DMS 273 treated with DMSO at 0.1 percent for 48 hours (cell line): ENCODE data around the gene NRAP.

Experiments used
- DNase-seq: peaks from one replicate; lab custom pipeline; 2025; lab: John Stamatoyannopoulos, UW

Gene NRAP

DNA sequence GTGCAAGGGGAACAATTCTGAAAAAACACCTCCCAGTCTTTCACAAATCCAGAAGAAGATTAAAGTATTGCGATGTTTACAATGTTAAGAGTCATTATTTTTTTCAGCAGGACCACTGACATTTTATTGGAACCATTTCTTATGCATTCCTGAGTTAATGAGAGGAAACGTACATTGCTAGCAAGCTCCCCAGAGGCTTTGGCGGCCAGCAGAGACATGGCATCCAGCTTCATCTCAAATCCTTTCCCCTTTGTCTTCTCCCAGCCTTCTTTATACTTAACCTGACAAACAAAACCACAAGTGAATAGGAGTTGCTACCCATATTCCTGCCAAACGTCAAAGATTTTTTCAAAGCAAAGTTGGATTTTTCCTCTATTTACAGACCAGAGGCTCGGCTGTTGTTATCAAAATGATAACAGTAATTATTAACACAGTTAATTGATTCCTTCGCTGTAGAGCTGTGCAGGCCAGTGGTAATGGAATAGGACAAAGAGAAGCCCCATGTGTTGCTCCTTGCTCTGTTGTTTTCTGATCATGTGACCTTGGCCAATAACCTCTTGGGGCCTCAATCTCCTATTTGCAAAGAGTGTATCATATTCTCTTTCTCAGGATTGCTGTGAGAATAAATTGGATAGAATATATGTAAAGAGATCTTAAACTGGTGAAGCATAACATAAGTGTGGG, 32.0 kb downstream of the NRAP start:
- no peak for DNase-seq

GRCh38 chr10:113630929-113631533, 32.8 kb downstream of the NRAP start:
- DNase-seq: no peak

DNA sequence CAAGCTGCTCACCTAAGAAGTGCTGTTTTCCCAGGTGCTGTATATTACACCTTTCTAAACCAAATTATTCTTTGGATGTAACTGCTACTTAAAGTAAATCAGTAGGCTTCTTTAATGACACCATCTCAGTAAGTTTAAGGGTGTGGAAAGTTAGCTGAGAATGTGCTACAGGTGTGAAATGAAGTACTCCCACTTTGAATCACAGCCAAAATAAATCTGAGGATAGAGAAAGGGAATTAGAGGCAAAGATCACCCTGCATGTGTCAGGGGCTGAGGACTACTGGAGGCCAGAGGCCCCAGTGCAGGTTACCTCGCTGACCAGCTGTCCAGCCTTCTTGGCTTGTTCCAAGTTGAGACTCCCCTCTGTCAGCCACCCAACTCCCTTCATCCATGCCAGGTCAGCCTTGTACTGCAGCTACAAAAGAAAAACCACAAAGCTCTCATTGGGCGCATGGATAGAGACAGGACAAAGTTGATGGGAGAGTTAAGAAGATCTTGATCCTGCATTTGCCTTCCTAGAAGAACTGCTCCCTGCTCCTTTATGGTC, 35.2 kb downstream of the NRAP start:
- DNase-seq: no peak

- no peak for DNase-seq
Observed at GRCh38 chr10:113627836-113628235, 36.0 kb downstream of the NRAP start.

DNA sequence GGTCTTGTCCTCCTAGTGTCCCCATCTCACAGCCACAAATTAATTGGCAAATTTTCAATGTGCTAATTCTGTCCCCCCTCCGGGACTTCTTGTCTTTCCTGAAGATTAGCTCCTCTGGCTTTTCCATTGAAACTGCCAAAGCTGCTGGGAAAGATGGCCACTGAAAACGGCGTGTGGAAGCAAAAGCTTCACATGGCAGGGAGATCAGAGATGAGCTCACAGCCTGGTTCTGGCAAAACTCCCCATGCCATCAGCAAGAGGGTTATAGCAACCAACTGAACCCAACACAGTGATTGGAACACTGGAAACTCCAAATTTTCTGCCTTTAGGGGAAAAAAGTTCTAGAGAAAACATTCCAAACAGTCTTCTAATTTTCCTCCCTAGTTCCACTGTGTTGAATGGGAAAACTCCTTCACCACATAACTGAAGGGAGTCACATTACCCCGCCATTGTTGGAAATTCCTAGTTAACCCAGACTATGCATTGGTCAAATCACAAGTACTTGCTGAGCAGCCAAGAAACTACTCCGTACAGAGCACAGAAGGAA, 37.0 kb downstream of the NRAP start:
- no peak for DNase-seq

DNA sequence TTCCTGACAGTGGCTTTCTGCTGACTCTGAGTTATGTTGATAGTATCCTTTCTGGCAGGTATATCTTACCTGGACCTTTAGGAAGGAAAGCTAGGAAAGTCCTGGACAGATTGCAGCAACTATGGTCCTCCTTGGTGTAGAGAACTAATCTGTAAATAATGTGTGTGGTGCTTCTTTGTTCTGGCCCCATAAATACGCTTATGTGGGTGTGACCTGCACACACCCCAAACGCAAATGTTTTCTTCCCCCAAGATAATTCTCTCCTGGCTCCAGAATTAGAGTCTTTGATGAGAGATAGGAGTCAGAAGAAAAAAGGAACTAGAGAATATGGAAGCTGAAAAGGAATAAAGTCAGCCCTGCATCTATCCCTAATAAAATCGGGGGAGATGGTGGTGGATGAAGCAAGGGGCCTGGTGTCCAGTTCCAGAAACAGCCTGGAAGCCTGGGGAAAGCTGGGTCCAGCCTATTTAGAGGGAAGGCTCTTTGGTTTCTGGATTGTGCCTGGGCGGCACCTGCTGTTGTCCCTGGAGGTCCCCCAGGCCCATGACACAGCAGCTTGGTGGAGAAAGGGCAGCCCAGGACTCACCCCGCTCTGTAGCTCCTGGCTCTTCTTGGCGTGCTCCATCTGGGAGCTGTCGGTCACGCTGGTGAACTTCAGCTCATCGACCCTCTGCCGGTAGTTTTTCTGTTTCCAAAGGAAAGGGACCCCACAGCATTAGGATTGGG, 38.2 kb downstream of the NRAP start:
- no peak for DNase-seq

DNA sequence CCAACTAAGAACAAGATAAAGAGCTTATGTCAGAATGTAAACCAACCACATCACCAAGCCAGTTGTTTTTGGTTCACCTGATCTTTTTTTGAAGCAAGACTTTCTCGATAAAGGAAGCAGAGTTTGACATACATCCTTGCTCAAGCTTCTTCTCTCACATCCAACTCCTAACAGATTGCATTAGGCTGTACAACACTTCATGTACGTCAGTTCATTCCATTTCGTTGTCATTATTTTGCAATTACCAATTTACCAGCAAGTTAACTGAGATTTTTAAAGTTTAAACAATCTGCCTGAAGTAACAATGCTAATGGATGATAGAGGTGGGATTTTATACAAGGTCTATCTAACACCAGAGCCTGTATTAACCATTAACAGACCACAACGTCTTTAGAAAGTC, 41.0 kb downstream of the NRAP start:
- DNase-seq: no peak

- no peak for DNase-seq
Observed at GRCh38 chr10:113621799-113622198, 42.0 kb downstream of the NRAP start.

GRCh38 chr10:113620936-113621335, 42.9 kb downstream of the NRAP start:
- no peak for DNase-seq

GRCh38 chr10:113620511-113620910, 43.3 kb downstream of the NRAP start:
- no peak for DNase-seq

- no peak for DNase-seq
Observed at GRCh38 chr10:113619401-113619800, 44.4 kb downstream of the NRAP start.

DNA sequence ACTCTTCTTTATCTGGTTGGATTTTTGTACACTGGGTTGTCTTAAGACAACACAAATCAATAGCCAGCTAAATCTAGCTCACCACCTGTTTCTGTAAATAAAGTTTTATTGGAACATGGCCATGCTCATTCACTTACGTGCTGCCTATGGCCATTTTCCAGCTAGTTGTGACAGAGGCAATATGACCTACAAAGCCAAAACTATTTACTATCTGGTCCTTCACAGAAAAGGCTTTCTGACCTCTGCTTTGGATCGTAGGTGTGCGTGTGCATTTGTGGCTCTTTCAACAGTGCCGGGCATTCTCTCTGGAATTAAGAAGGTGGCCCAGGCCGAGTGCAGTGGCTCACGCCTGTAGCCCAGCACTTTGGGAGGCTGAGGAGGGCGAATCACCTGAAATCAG, 45.5 kb downstream of the NRAP start:
- DNase-seq: no peak

- no peak for DNase-seq
Observed at GRCh38 chr10:113617086-113617485, 46.8 kb downstream of the NRAP start.

DNA sequence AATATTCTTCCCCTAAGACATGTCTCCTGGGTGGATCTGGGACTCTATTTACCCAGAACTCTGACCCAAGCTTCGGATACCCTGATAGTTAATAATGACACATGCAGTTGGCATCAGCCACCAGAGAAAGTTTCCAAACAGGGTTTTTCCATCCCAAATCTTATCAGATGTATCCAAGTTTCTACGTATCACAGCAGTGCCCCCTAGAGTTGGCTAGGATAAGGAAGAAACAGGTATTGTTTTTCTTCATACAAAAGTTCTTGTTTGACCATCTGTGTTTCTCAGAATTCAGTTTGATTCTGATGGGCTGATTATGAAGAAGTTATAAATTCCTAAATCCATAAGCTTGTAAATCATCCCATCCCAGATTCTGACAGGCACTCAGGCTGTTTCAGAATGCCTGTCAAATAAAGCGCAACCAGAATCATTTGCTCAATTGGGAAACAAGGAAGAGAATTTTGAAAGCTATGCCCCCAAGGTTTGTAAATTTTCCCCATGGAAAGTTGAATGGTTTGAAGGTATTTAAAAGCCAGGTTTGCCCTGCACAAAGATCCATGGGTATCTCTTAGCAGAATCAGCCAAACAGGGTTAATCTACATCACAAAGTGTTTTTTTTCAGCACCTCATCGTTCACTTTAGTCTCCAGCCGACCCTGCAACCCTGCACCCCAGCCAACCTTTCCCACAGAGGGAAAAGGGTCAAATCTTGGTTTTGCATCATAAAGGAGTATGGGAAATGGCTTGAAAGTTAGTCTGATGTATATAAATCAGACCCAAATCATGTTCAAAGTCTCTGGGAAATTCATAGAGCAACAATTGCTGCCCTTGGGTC, 47.4 kb downstream of the NRAP start:
- DNase-seq: no peak

GRCh38 chr10:113613977-113614690, 49.7 kb downstream of the NRAP start:
- DNase-seq: no peak

GRCh38 chr10:113613427-113613826, 50.4 kb downstream of the NRAP start:
- no peak for DNase-seq

DNA sequence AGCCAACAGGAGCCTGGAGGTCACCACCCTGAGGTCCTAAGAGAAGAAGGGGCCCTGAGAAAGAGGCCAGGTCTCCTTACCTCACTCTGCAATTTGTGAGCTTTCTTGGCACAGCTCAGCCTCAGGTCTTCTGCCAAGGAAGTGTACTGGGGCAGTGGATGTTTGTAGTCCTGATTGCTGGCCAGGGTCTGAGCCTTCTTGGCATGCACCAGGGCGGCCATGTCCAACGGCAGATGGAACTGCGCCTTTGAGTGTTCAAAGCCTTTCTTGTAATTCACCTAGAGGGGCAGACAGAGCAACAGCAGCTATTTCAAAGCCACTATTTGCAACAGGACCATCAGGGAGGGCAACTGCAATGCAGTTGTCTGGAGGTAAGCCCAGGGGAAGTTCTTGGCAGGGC, 51.7 kb downstream of the NRAP start:
- DNase-seq: no peak

DNA sequence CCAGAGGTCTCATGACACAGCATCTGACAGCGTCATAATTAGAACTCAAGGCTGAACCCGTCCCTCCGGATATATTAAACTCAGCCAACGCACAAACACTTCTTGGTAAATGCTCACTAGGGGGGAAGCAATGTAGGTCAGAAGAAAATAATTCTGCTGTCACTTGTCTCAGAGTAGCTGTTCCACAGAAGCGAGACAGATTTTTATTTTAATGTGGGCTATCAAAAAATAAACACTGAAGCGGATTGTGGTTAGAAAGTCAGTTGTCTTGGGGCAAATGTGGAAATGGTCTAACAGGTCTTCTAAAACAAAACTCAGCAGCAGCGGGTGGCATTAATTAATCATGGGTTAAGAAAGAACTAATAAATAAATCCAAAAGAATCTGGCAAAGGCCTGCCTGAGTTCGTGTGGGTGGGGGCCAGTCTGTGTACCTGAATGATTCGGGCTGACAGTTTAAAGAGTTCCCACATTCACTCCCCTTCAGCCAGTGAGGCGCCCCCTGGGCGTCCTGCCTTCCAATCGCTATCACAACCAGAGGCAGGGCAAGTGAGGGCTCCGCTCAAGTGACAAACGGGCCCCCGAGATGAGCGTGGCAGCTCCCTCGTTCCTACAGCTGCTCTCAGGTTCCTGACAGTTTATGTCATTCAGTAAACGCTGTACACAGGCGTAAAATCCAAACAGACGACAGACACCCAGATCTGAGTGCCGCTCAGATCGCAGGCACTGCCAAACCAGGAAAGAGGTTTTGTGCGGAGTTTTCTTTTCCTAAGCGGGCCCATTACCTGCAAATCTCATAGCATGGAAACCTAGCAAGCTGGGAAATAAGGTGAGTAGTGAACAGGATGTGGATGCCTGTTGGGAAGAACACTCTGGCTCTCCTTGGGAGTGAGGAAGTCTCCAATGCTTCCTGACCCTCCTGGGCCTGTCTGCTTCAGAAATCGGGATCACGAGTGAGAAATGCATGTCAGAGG, 52.9 kb downstream of the NRAP start:
- no peak for DNase-seq

- DNase-seq: no peak
Observed at GRCh38 chr10:113609704-113610108, 54.1 kb downstream of the NRAP start.
